Testis (tissue), 3 donors: ENCODE data around the gene MET. TPM values are rescaled to one million over a fixed set of nuclear protein-coding genes. Genes with fewer than 3 reads are reported as not detected.

Experiments
- DNase-seq: peaks from one replicate; pipeline ENCODE4 v3.0.0-alpha.2; 2019
- H3K27ac ChIP-seq, 2 donors: fragments of 200-600 bp; sonication (generic); one replicate each; pipeline ENCODE4 v1.5.1; 2019
- H3K27me3 ChIP-seq: fragments of 200-600 bp; sonication (generic); one replicate; pipeline ENCODE4 v1.5.1; 2019
- H3K36me3 ChIP-seq: fragments of 200-600 bp; sonication (generic); one replicate; pipeline ENCODE4 v1.5.1; 2017; ENCODE audit warnings: low read depth; ENCODE audit errors: missing control alignments
- H3K4me1 ChIP-seq: fragments of 200-600 bp; sonication (generic); one replicate; pipeline ENCODE4 v1.5.1; 2019
- H3K4me3 ChIP-seq, 2 donors: fragments of 200-600 bp; sonication (generic); one replicate each; pipeline ENCODE4 v1.5.1; 2017 to 2019
- H3K9me3 ChIP-seq: fragments of 200-600 bp; sonication (generic); one replicate; pipeline ENCODE4 v1.5.1; 2017
- CTCF ChIP-seq, 3 experiments: fragments of 450-650 bp in 2 of 3; fragments of 200-600 bp in 1 of 3; sonication (generic) in 1 of 3; IDR thresholded peaks; one replicate each; pipeline ENCODE4 v1.5.1; 2016 to 2019; ENCODE audit warnings: antibody characterized with exemption in 3 of 3, mild to moderate bottlenecking in 2 of 3, moderate library complexity in 1 of 3
- POLR2A ChIP-seq: fragments of 450-650 bp; IDR thresholded peaks from one replicate; pipeline ENCODE4 v1.6.1; 2017; ENCODE audit warnings: antibody characterized with exemption, mild to moderate bottlenecking, moderate library complexity
- WGBS, 2 donors: methylation state at CpG; one replicate each; pipeline ENCODE4 v1.1.5; 2018; 5-methylcytosine and 5-hydroxymethylcytosine counted together
- intact Hi-C: fragments of 100-400 bp; cut with DNase I; formaldehyde crosslinking; loops from one replicate; pipeline ENCODE4 v1.15.1; 2023; ENCODE audit warnings: low total_unique reads
- polyA plus RNA-seq: library from polyadenylated mRNA; stranded (reverse); fragments of 350-450 nt; fragmentation: Illumina TruSeq; extraction: RNeasy Lipid Tissue Mini Kit (QIAGEN cat#74804); gene quantifications from one replicate; pipeline ENCODE4 v1.2.3, GENCODE V29; 2014; ENCODE audit warnings: low read depth, low replicate concordance; ENCODE audit not compliant: insufficient read depth
- total RNA-seq, 2 donors: library from RNA; depleted of rRNA; stranded (reverse); fragments of >200 nt; gene quantifications; one replicate each; pipeline ENCODE4 v1.2.3, GENCODE V29; 2016

Gene MET
- total and polyA plus RNA-seq, 3 donors from 2014 or later, result 2.0 to 3.9 (median 3.2) TPM

- DNase-seq, result no peak
- Histone ChIP-seq H3K9me3 (no peaks in the 10 kb centered on the region), H3K4me3 (no peak overlapping the region), H3K27ac (no peak overlapping the region), H3K36me3 (no peaks in the 10 kb centered on the region), H3K4me1 (no peaks in the 10 kb centered on the region), H3K27me3 (no peaks in the 10 kb centered on the region)
- 93 to 94% methylated on average over 4 of the region's 4 CpGs for WGBS, 2 donors
- TF ChIP-seq CTCF (IDR thresholded peaks at IDR 0.05) (no peak), POLR2A (no peak)
- intact Hi-C loops, result loop anchor here (5.0 kb wide), 1 partner anchor 136 kb away; no protein-coding TSS in a partner anchor
Measured at GRCh38 chr7:116792813-116793212, 120.8 kb downstream of the MET start.

DNA sequence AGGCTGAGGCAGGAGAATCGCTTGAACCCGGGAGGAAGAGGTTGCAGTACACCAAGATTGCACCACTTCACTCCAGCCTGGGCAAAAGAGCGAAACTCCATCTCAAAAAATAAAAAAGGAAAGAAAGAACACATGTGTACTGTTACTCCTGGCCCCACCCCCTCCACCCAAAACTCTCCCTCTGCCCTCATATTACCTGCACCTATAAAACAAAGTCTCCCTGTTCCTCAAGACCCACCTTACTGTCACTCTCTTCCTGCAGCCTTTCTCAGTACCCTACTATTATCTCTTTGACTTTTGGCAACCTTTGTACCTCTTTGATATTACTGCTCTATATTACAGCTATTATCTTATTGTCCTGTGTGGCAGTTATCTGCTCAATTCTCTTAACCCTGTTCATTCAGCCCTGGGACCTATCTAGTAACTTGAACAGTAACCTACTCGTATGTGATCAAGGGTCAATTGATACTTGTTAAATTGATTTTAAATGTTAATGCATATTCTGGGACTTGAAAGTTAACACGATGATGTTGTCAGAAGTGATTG, 121.9 kb downstream of the MET start:
- no peaks in the 10 kb centered on the region for H3K4me1 ChIP-seq
- no peak for DNase-seq
- H3K4me3 ChIP-seq, result no peak overlapping the region
- WGBS, 2 donors, result 94 to 95% methylated on average over 5 of the region's 5 CpGs
- H3K27ac ChIP-seq, result no peak overlapping the region
- H3K27me3 ChIP-seq, result no peaks in the 10 kb centered on the region
- intact Hi-C loops, result loop anchor here (5.0 kb wide), 1 partner anchor 137 kb away; no protein-coding TSS in a partner anchor
- TF ChIP-seq POLR2A (no peak), CTCF (IDR thresholded peaks at IDR 0.05) (no peak)
- H3K9me3 ChIP-seq, result no peaks in the 10 kb centered on the region
- H3K36me3 ChIP-seq, result no peaks in the 10 kb centered on the region

DNA sequence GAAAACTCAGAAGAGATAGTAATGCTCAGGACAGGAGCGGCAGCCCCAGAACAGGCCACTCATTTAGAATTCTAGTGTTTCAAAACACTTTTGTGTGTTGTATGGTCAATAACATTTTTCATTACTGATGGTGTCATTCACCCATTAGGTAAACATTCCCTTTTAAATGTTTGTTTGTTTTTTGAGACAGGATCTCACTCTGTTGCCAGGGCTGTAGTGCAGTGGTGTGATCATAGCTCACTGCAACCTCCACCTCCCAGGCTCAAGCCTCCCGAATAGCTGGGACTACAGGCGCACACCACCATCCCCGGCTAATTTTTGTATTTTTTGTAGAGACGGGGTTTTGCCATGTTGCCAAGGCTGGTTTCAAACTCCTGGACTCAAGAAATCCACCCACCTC, 124.5 kb downstream of the MET start:
- Histone ChIP-seq H3K9me3 (no peaks in the 10 kb centered on the region), H3K27me3 (no peaks in the 10 kb centered on the region), H3K4me3 (no peak overlapping the region), H3K36me3 (no peaks in the 10 kb centered on the region), H3K27ac (no peak overlapping the region), H3K4me1 (no peaks in the 10 kb centered on the region)
- TF ChIP-seq CTCF (IDR thresholded peaks at IDR 0.05) (no peak), POLR2A (no peak)
- 92 to 99% methylated on average over 5 of the region's 5 CpGs for WGBS, 2 donors
- DNase-seq, result no peak
- intact Hi-C loops, result no loop called here

DNA sequence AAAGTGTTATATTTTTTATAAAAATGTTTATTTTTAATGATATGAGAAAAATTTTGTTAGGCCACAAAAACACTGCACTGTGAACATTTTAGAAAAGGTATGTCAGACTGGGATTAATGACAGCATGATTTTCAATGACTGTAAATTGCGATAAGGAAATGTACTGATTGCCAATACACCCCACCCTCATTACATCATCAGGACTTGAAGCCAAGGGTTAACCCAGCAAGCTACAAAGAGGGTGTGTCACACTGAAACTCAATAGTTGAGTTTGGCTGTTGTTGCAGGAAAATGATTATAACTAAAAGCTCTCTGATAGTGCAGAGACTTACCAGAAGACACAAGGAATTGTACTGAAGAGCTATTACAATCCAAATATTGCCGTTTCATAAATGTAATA, 125.6 kb downstream of the MET start:
- DNase-seq, result no peak
- no peaks in the 10 kb centered on the region for H3K4me1 ChIP-seq
- H3K27me3 ChIP-seq, result no peaks in the 10 kb centered on the region
- H3K4me3 ChIP-seq, result no peak overlapping the region
- no peaks in the 10 kb centered on the region for H3K36me3 ChIP-seq
- intact Hi-C loops, result no loop called here
- H3K9me3 ChIP-seq, result no peaks in the 10 kb centered on the region
- TF ChIP-seq POLR2A (no peak), CTCF (IDR thresholded peaks at IDR 0.05) (no peak)
- WGBS, 2 donors, result 91 to 95% methylated on average over 2 of the region's 2 CpGs
- H3K27ac ChIP-seq, result no peak overlapping the region

GRCh38 chr7:116798232-116798631, 126.2 kb downstream of the MET start:
- 75 to 83% methylated on average over 3 of the region's 3 CpGs for WGBS, 2 donors
- Histone ChIP-seq H3K4me3 (no peak overlapping the region), H3K27ac (no peak overlapping the region), H3K4me1 (no peaks in the 10 kb centered on the region), H3K27me3 (no peaks in the 10 kb centered on the region), H3K36me3 (no peaks in the 10 kb centered on the region), H3K9me3 (no peaks in the 10 kb centered on the region)
- no peak for TF ChIP-seq POLR2A
- TF ChIP-seq CTCF (IDR thresholded peaks at IDR 0.05), result no peak
- DNase-seq, result no peak
- intact Hi-C loops, result no loop called here
